Spinal cord (tissue), 10 donors: Measurements from ENCODE around the gene AVP. TPM values are rescaled to one million over a fixed set of nuclear protein-coding genes. Genes with fewer than 3 reads are reported as not detected.
"Not testable (repeated sequence)": the region's sequence is repeated elsewhere in the genome, so short reads cannot be mapped to it uniquely, and the experiment has no call there.

Experiments used
- DNase-seq, 6 donors: peaks; one replicate each; pipeline versions ENCODE4 v3.0.0 to v3.0.0-alpha.2; 2013 to 2015; ENCODE audit warnings: low spot score in 6 of 6, low read depth in 4 of 6
- H3K27ac ChIP-seq: one replicate; pipeline ENCODE4 v1.5.1; 2013; ENCODE audit warnings: low read depth, low read length, control low read depth
- H3K27me3 ChIP-seq: one replicate; pipeline ENCODE4 v1.6.1; 2013; ENCODE audit warnings: low read length; ENCODE audit not compliant: control insufficient read depth, insufficient read depth
- H3K36me3 ChIP-seq: one replicate; pipeline ENCODE4 v1.6.1; 2013; ENCODE audit warnings: low read length; ENCODE audit not compliant: control insufficient read depth, insufficient read depth
- H3K4me1 ChIP-seq: one replicate; pipeline ENCODE4 v1.6.1; 2013; ENCODE audit warnings: low read length; ENCODE audit not compliant: control insufficient read depth, insufficient read depth
- H3K4me3 ChIP-seq: one replicate; pipeline ENCODE4 v1.5.1; 2013; ENCODE audit warnings: low read depth, low read length, control low read depth
- H3K9me3 ChIP-seq: one replicate; pipeline ENCODE4 v1.6.1; 2013; ENCODE audit warnings: low read length; ENCODE audit not compliant: control insufficient read depth, insufficient read depth
- WGBS: methylation state at CpG from one replicate; pipeline ENCODE4 v1.1.5; 2013; ENCODE audit warnings: missing lambda C conversion rate; ENCODE audit not compliant: insufficient coverage; 5-methylcytosine and 5-hydroxymethylcytosine counted together
- polyA plus RNA-seq, 2 donors: library from polyadenylated mRNA; unstranded; fragments of 120-200 nt; gene quantifications; one replicate each; pipeline ENCODE4 v1.2.1, GENCODE V29; 2013; ENCODE audit not compliant: insufficient read length in 2 of 2
- total RNA-seq, 2 donors: library from RNA; depleted of rRNA in 1 of 2; stranded (reverse); fragments of 120-200 nt in 1 of 2; fragments of >200 nt in 1 of 2; gene quantifications; one replicate each; pipeline versions ENCODE4 v1.2.3 to v1.2.4, GENCODE V29; 2013 to 2014
- donor health status: healthy.

AVP gene
- total and polyA plus RNA-seq, 4 donors: not detected

DNA sequence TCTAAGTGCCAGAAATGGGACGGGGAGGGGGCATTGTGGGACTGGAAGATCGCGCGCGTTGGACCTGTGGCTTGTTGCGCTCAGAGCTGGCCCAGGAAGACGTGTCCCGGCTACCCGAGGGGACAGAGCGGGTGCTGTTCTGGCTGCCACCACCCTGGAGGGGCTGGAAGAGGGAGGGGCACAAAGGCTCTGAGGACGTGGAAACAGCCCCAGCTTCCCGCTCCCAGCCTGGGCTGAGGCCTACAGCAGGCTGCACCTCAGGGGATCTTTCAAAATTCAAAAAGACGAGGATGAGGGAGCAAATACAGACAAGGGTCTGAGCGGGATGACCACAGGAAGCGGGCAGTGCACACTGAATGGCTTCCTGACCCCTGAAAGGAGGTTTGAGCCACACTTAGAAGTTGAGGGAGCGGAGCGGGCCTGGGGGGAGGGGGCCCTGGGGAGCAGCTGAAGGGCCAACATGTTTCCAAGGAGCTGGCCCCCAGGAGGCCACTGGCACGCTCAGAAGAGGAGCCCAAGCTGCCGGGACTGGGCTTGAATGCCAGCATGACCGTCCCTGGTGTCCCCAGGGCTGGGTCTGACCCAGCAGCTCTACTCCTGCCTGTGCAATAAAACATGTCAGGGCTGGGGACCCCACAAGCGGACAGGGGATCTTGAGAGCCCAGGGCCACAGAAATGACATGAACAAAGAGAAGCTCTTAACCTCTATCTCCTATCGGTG is 11.8 kb downstream of the AVP start:
- Histone ChIP-seq H3K4me3 (no peak overlapping the region), H3K27me3 (peaks cover 25% of the 10 kb centered on the region)
- no peak for DNase-seq

DNA sequence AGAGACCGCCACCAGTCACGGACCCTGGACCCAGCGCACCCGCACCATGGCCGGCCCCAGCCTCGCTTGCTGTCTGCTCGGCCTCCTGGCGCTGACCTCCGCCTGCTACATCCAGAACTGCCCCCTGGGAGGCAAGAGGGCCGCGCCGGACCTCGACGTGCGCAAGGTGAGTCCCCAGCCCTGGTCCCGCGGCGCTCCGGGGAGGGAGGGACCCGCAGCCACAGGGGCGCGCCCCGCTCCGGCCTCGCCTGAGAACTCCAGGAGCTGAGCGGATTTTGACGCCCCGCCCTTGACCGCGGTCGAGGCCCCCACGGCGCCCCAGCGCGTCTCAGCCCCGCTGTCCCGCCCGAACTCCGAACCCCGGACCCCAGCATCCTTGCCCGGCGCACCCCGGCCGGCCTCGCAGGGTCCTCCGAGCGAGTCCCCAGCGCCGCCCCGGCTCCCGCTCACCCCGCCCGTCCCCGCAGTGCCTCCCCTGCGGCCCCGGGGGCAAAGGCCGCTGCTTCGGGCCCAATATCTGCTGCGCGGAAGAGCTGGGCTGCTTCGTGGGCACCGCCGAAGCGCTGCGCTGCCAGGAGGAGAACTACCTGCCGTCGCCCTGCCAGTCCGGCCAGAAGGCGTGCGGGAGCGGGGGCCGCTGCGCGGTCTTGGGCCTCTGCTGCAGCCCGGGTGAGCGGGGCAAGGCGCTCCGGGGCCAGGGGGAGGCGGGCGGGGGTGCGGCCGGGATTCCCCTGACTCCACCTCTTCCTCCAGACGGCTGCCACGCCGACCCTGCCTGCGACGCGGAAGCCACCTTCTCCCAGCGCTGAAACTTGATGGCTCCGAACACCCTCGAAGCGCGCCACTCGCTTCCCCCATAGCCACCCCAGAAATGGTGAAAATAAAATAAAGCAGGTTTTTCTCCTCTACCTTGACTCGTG is 12.7 kb downstream of the AVP start, which contains the start of gene OXT:
TSS of gene OXT (plus strand) at position 11 of the 920 bp plus-strand sequence. CDS start at position 47, 36 bp downstream.
- Histone ChIP-seq H3K36me3 (no peaks in the 10 kb centered on the region), H3K27me3 (peaks cover 25% of the 10 kb centered on the region), H3K4me1 (peaks cover 7% of the 10 kb centered on the region), H3K27ac (no peak within 1 kb of the TSS), H3K4me3 (no peak within 1 kb of the TSS), H3K9me3 (no peaks in the 10 kb centered on the region)
- DNase-seq: peak in 1 of 6 donors; percentile 26
- 7% methylated on average over 86 of the region's 95 CpGs for WGBS

More for the DNA sequence above, 11.8 kb downstream of the AVP start:
- Histone ChIP-seq H3K4me1 (peaks cover 7% of the 10 kb centered on the region), H3K9me3 (no peaks in the 10 kb centered on the region), H3K36me3 (no peaks in the 10 kb centered on the region), H3K27ac (no peak overlapping the region)
- 59% methylated on average over 22 of the region's 22 CpGs for WGBS

DNA sequence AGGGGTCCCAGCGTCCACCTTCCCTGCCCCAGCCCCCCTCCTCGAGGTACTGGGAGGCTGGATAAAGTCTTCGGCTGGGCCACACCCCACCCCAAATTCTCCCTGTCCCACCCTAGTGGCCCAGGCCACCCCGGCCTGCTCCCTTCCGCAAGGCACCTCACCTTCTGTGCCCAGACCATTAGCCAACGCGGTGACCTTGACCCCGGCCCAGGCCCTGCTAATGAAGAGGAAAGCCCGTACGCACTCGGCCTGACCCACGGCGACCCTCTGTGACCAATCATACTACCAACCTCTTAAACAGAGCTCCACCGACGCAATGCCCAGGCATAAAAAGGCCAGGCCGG is 13.3 kb downstream of the AVP start:
- H3K27me3 ChIP-seq: peaks cover 25% of the 10 kb centered on the region
- WGBS: 61% methylated on average over 16 of the region's 16 CpGs
- no peak overlapping the region for H3K27ac ChIP-seq
- DNase-seq: no peak
- no peaks in the 10 kb centered on the region for H3K9me3 ChIP-seq
- no peak overlapping the region for H3K4me3 ChIP-seq
- peaks cover 7% of the 10 kb centered on the region for H3K4me1 ChIP-seq
- H3K36me3 ChIP-seq: no peaks in the 10 kb centered on the region

DNA sequence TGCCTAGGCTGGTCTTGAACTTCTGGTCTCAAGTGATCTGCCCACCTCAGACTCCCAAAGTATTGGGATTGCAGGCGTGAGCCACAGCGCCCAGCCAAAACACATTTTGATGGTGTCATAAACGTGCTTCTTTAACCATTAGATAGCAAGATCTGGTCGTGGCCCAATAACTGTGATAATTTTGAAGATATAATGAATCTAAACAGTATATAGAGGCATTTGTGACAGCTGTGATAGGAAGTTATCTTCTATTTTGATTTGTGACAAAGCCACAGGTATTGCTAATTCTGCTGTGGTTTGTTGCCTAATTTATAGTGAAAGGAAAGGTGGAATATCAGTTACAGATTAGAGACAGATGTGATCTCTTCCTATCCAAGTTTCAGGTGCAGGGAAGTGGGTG is 13.8 kb downstream of the AVP start:
- 85% methylated on average over 2 of the region's 4 CpGs for WGBS
- Histone ChIP-seq H3K9me3 (no peaks in the 10 kb centered on the region), H3K36me3 (no peaks in the 10 kb centered on the region), H3K4me1 (peaks cover 7% of the 10 kb centered on the region), H3K4me3 (no peak overlapping the region), H3K27me3 (peaks cover 25% of the 10 kb centered on the region), H3K27ac (no peak overlapping the region)
- DNase-seq: no peak

DNA sequence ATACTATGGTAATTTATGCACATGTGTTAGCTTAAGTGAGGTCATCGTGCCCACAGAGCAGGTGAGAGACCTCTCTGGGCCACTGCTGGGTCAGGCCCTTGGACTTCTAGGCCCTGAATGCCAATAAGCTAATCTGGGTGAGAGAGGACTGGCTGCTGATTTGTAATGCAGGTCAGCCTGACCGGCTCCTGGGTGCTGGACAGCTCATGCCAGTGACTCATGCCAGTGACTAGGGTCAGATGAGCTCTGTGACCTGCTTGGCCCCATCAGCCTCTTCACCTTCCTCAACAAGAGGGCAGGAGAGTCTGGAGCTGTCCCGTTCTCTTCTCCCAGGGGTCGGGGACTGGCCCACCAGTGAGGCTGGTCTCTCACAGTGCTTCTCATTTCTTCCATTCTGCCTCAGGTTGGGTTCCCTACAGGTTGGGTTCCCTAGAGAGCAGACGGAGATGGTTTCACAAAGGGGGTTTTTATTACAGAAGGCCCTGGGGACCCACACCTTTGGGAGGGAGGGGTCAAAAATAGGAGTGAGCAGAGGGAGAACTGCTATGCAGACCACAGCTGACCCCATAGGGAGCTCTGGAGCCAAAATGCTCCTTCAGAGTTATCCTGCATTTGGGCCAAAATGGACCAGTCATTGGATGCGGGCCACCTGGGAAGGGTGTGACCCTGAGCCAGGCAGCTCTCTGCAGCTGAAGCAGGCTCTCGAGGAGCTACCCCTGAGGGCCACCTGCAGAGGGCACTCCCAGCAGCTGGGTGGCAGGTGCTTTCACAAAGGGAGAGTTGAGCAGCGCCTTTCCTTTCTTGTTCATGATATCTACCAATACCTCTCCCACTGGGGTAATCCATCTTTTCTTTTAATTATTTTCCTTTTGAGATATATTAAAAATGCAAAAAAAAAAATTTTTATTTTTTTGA is 15.3 kb downstream of the AVP start:
- WGBS: 70% methylated on average over 5 of the region's 8 CpGs

DNA sequence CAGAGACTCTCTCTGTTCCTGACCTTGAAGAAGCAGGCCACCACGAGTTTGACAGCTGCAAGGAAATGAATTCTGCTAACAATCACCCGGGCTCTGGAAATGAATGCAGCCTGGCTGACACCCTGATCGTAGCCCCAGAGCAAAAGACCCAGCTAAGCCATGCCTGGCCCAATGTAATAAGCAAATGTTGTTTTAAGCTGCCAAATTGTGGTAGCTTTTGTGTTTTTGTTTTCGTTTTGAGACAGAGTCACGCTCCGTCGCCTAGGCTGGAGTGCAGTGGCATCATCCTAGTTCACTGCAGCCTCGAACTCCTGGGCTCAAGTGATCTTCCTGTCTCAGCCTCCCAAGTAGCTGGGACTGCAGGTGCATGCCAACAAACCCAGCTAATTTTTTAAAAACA is 16.4 kb downstream of the AVP start:
- 60% methylated on average over 8 of the region's 8 CpGs for WGBS
- DNase-seq: no peak
- Histone ChIP-seq H3K27me3 (peaks cover 21% of the 10 kb centered on the region), H3K9me3 (no peaks in the 10 kb centered on the region), H3K27ac (no peak overlapping the region), H3K36me3 (no peaks in the 10 kb centered on the region), H3K4me1 (peaks cover 7% of the 10 kb centered on the region), H3K4me3 (no peak overlapping the region)

More for the DNA sequence above, 15.3 kb downstream of the AVP start:
- DNase-seq: no peak
- Histone ChIP-seq H3K9me3 (no peaks in the 10 kb centered on the region), H3K36me3 (no peaks in the 10 kb centered on the region), H3K27me3 (peaks cover 25% of the 10 kb centered on the region), H3K4me3 (no peak overlapping the region), H3K27ac (no peak overlapping the region), H3K4me1 (peaks cover 7% of the 10 kb centered on the region)

DNA sequence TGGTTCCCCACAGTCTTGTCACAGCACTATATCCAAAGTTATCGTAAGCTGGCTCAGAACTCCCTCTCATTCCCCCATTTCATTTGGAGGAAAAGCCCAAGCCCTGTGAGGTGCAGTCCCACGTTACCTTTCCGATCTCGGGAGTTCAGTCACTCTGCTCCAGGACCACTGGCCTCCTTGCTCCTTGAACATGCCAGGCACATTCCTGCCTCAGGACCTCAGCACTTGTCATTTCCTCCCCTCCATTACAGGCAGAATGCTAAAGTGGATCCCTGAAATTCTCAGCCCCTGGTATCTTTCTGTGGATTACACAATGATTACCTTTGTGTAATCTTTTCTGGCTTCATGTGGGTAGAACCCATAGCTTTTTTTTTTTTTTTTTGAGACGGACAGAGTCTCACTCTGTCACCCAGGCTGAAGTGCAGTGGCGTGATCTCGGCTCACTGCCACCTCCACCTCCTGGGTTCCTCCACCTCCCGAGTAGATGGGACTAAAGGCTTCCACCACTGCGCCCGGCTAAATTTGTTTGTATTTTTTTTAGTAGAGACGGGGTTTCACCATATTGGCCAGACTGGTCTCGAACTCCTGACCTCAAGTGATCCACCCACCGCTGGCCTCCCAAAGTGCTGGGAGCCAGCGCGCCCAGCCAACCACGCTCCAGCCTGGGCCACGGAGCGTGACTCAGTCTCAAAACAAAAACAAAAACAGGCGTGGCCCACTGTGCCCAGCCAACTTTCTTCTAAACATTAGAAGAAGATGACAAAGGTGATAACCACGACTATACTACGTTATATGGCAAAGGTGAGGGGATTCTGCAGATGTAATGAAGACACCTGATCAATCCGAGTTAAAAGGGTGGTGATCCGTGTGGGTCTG is 17.1 kb downstream of the AVP start:
- Histone ChIP-seq H3K9me3 (no peaks in the 10 kb centered on the region), H3K27me3 (peaks cover 14% of the 10 kb centered on the region), H3K27ac (no peak overlapping the region), H3K4me1 (peaks cover 4% of the 10 kb centered on the region), H3K4me3 (no peak overlapping the region), H3K36me3 (no peaks in the 10 kb centered on the region)
- DNase-seq: no peak
- WGBS: 90% methylated on average over 15 of the region's 23 CpGs

DNA sequence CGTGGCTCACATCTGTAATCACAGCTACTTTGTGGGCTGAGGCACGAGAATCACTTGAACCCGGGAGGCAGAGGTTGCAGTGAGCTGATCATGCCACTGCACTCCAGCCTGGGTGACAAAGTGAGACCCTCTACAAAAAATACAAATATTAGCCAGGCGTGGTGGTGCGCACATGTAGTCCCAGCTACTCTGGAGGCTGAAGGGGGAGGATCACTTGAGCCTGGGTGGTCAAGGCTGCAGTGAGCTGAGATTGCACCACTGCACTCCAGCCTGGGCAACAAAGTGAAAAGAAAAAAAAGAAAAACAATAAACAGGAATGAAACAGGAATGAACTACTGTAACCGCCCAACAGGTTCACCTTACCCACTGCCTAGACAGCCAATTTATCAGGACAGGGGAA is 20.4 kb downstream of the AVP start:
- not testable (repeated sequence) for H3K27ac ChIP-seq, DNase-seq, H3K4me1 ChIP-seq, H3K9me3 ChIP-seq, H3K36me3 ChIP-seq, H3K4me3 ChIP-seq, H3K27me3 ChIP-seq
- WGBS: 97% methylated on average over 4 of the region's 6 CpGs
